B cell (primary cell): ENCODE measurements around the gene AP2M1. TPM values are rescaled to one million over a fixed set of nuclear protein-coding genes. Genes with fewer than 3 reads are reported as not detected.
"Not testable (repeated sequence)": the region's sequence is repeated elsewhere in the genome, so short reads cannot be mapped to it uniquely, and the experiment has no call there.

Experiments
- ATAC-seq: fragments of 200-7000 bp; cut with Tn5 transposase; one replicate; pipeline ENCODE4 v1.10.0; 2021; ENCODE audit warnings: low read depth, mild to moderate bottlenecking, moderate number of reproducible peaks, moderate library complexity
- CTCF ChIA-PET: fragments of 350-600 bp; sonication (Branson Sonifier 250); formaldehyde crosslinking; loops from one replicate; lab custom pipeline; 2021; ENCODE audit warnings: antibody characterized with exemption, inconsistent platforms; lab: Charles Lee
- POLR2A ChIA-PET: fragments of 350-600 bp; sonication (Branson Sonifier 250); formaldehyde crosslinking; loops from one replicate; lab custom pipeline; 2021; ENCODE audit warnings: antibody characterized with exemption; lab: Charles Lee
- DNase-seq: peaks from one replicate; pipeline ENCODE4 v3.0.0; 2013
- H2AFZ ChIP-seq: 2 replicates; pipeline ENCODE4 v1.6.1; 2012; ENCODE audit warnings: mild to moderate bottlenecking, low read depth, low read length; ENCODE audit not compliant: insufficient read depth, poor library complexity, severe bottlenecking
- H3K27ac ChIP-seq, 2 donors: 1 replicate in 1 of 2; 2 replicates in 1 of 2; pipeline ENCODE4 v1.5.1; 2012 to 2013; ENCODE audit warnings: low read length in 2 of 2, mild to moderate bottlenecking in 2 of 2, moderate library complexity in 1 of 2
- H3K27me3 ChIP-seq, 4 experiments: fragments of 200-600 bp in 1 of 4; sonication (generic) in 1 of 4; replicated peaks in 1 of 4; 1 replicate in 2 of 4; 2 replicates in 2 of 4; pipeline versions ENCODE4 v1.6.1 to v1.7.0; 2013 to 2016; ENCODE audit warnings: low read length in 3 of 4, mild to moderate bottlenecking in 2 of 4, mixed read lengths in 1 of 4, moderate library complexity in 1 of 4; ENCODE audit not compliant: insufficient read depth in 4 of 4, control insufficient read depth in 3 of 4; ENCODE audit errors: control extremely low read depth in 1 of 4
- H3K36me3 ChIP-seq, 2 experiments: replicated peaks in 1 of 2; 1 replicate in 1 of 2; 2 replicates in 1 of 2; pipeline versions ENCODE4 v1.6.1 to v1.7.1; 2013; ENCODE audit warnings: low read length in 1 of 2; ENCODE audit not compliant: insufficient read depth in 2 of 2, control insufficient read depth in 1 of 2; ENCODE audit errors: control extremely low read depth in 1 of 2, extremely low read depth in 1 of 2
- H3K4me1 ChIP-seq, 2 donors: fragments of 200-600 bp in 1 of 2; sonication (generic) in 1 of 2; 1 replicate in 1 of 2; 2 replicates in 1 of 2; pipeline versions ENCODE4 v1.5.1 to v1.6.1; 2013 to 2017; ENCODE audit warnings: low read length in 2 of 2; ENCODE audit not compliant: control insufficient read depth in 2 of 2, insufficient read depth in 2 of 2
- H3K4me2 ChIP-seq: replicated peaks from 2 replicates; pipeline ENCODE3; 2012; ENCODE audit warnings: mild to moderate bottlenecking, low read depth, low read length; ENCODE audit not compliant: poor library complexity, severe bottlenecking
- H3K4me3 ChIP-seq, 5 experiments: fragments of 200-600 bp in 1 of 5; sonication (generic) in 1 of 5; 1 replicate in 3 of 5; 2 replicates in 2 of 5; pipeline versions ENCODE4 v1.5.1 to v1.7.0; 2011 to 2016; ENCODE audit warnings: low read length in 4 of 5, mild to moderate bottlenecking in 4 of 5, low read depth in 2 of 5, control low read depth in 1 of 5, moderate library complexity in 1 of 5; ENCODE audit not compliant: insufficient read depth in 1 of 5; ENCODE audit errors: control extremely low read depth in 1 of 5, extremely low read depth in 1 of 5
- H3K79me2 ChIP-seq: fragments of 200-600 bp; sonication (generic); one replicate; pipeline ENCODE4 v1.6.0; 2016; ENCODE audit warnings: low read length; ENCODE audit not compliant: control insufficient read depth, insufficient read depth
- H3K9ac ChIP-seq: fragments of 200-600 bp; sonication (generic); 2 replicates; pipeline ENCODE4 v1.6.1; 2017; ENCODE audit warnings: mild to moderate bottlenecking, low read length, moderate library complexity
- H3K9me3 ChIP-seq, 3 donors: one replicate each; pipeline versions ENCODE4 v1.6.1 to v1.7.1; 2013; ENCODE audit warnings: low read length in 2 of 3; ENCODE audit not compliant: control insufficient read depth in 2 of 3, insufficient read depth in 1 of 3; ENCODE audit errors: control extremely low read depth in 1 of 3
- H4K20me1 ChIP-seq: 2 replicates; pipeline ENCODE4 v1.6.0; 2012; ENCODE audit warnings: mild to moderate bottlenecking, low read length; ENCODE audit not compliant: insufficient read depth, control insufficient read depth, poor library complexity, severe bottlenecking
- H3K27ac Mint-ChIP-seq: one replicate; pipeline ENCODE4 v1.8.0; 2021; ENCODE audit warnings: mixed read lengths
- H3K27me3 Mint-ChIP-seq: one replicate; pipeline ENCODE4 v1.8.0; 2021; ENCODE audit warnings: mixed read lengths
- H3K4me1 Mint-ChIP-seq: one replicate; pipeline ENCODE4 v1.8.0; 2021; ENCODE audit warnings: mixed read lengths
- H3K4me3 Mint-ChIP-seq: one replicate; pipeline ENCODE4 v1.8.0; 2021; ENCODE audit warnings: mixed read lengths
- H3K9me3 Mint-ChIP-seq: one replicate; pipeline ENCODE4 v1.8.0; 2022; ENCODE audit warnings: mixed read lengths; ENCODE audit not compliant: insufficient read depth
- CTCF ChIP-seq: fragments of 200-600 bp; IDR thresholded peaks from one replicate; pipeline ENCODE4 v1.8.0; 2022; ENCODE audit warnings: antibody characterized with exemption, mild to moderate bottlenecking
- EZH2 ChIP-seq: IDR thresholded peaks from 2 replicates; pipeline ENCODE4 v1.6.1; 2012; ENCODE audit warnings: borderline replicate concordance, low read depth, mild to moderate bottlenecking, moderate library complexity, low read length; ENCODE audit not compliant: insufficient read depth, poor library complexity, severe bottlenecking
- WGBS: methylation state at CpG from one replicate; pipeline ENCODE4 v1.1.5; 2013; ENCODE audit warnings: missing lambda C conversion rate; ENCODE audit not compliant: insufficient coverage; 5-methylcytosine and 5-hydroxymethylcytosine counted together
- intact Hi-C: fragments of 100-400 bp; cut with micrococcal nuclease; formaldehyde crosslinking; loops from one replicate; pipeline ENCODE4 v1.10.0; 2022
- polyA plus RNA-seq: library from polyadenylated mRNA; depleted of rRNA; stranded (reverse); fragments of >200 nt; gene quantifications from 2 replicates; pipeline ENCODE4 v1.2.3, GENCODE V29; 2012
- total RNA-seq, 2 donors: library from RNA; stranded (reverse); fragments of 120-200 nt in 1 of 2; gene quantifications; 1 replicate in 1 of 2; 2 replicates in 1 of 2; pipeline versions ENCODE4 v1.2.3 to v1.2.4, GENCODE V29; 2013 to 2022

Gene AP2M1
- total and polyA plus RNA-seq, 2 donors (not counting 1 experiment from before 2014, with no cell fraction given) = 171 to 207 TPM

GRCh38 chr3:184158404-184158803 lies 16.3 kb upstream of the AP2M1 start:
- no peak for TF ChIP-seq CTCF
- no peak for TF ChIP-seq EZH2
- no peaks in the 10 kb centered on the region for H3K9me3 Mint-ChIP-seq
- CTCF ChIA-PET = interaction anchor here (0.7 to 1.4 kb wide), 3 partner anchors 14 to 332 kb away, joined by 3 read pairs; partner anchors contain the start of gene AP2M1
- no CpG with 5 or more reads among the region's 4 CpGs for WGBS
- POLR2A ChIA-PET = no interaction called here
- H4K20me1 ChIP-seq = peaks cover 57% of the 10 kb centered on the region
- H3K27ac Mint-ChIP-seq = no peak overlapping the region
- no peak overlapping the region for H2AFZ ChIP-seq
- H3K27ac ChIP-seq = no peak overlapping the region
- no peaks in the 10 kb centered on the region for H3K27me3 Mint-ChIP-seq
- no peak overlapping the region for H3K4me2 ChIP-seq
- peaks cover 0 to 7% of the 10 kb centered on the region in 2 experiments for H3K36me3 ChIP-seq
- no peaks in the 10 kb centered on the region for H3K9me3 ChIP-seq
- H3K4me3 ChIP-seq = no peak overlapping the region
- peaks cover 13 to 34% of the 10 kb centered on the region in 2 donors for H3K4me1 ChIP-seq
- ATAC-seq = no peak
- no peak overlapping the region for H3K9ac ChIP-seq
- intact Hi-C loops = no loop called here
- H3K4me3 Mint-ChIP-seq = no peak overlapping the region
- no peak for DNase-seq
- H3K79me2 ChIP-seq = peaks cover 73% of the 10 kb centered on the region
- H3K4me1 Mint-ChIP-seq = peaks cover 41% of the 10 kb centered on the region
- H3K27me3 ChIP-seq = no peaks in the 10 kb centered on the region

- no peaks in the 10 kb centered on the region for H3K27me3 ChIP-seq
- ChIA-PET CTCF (interaction anchor here (0.8 kb wide), 1 partner anchor 31 kb away, joined by 3 read pairs; no protein-coding TSS in a partner anchor), POLR2A (no interaction called here)
- no peak overlapping the region for H3K9ac ChIP-seq
- 40% methylated on average over 2 of the region's 2 CpGs for WGBS
- Mint-ChIP-seq H3K27ac (no peak overlapping the region), H3K4me1 (peaks cover 39% of the 10 kb centered on the region), H3K27me3 (no peaks in the 10 kb centered on the region), H3K4me3 (no peak overlapping the region), H3K9me3 (no peaks in the 10 kb centered on the region)
- TF ChIP-seq EZH2 (no peak), CTCF (no peak)
- intact Hi-C loops = no loop called here
- H3K4me1 ChIP-seq = peaks cover 13 to 29% of the 10 kb centered on the region in 2 donors
- H3K27ac ChIP-seq = no peak overlapping the region
- no peak overlapping the region for H3K4me3 ChIP-seq
- peaks cover 0 to 24% of the 10 kb centered on the region in 2 experiments for H3K36me3 ChIP-seq
- H3K9me3 ChIP-seq = no peaks in the 10 kb centered on the region
- ATAC-seq (no peak), DNase-seq (no peak)
- H3K4me2 ChIP-seq = no peak overlapping the region
- peaks cover 92% of the 10 kb centered on the region for H3K79me2 ChIP-seq
- H4K20me1 ChIP-seq = peaks cover 75% of the 10 kb centered on the region
- no peak overlapping the region for H2AFZ ChIP-seq
Measured at GRCh38 chr3:184160456-184160855, 14.2 kb upstream of the AP2M1 start.

- Histone ChIP-seq H3K79me2 (peaks cover 78% of the 10 kb centered on the region), H3K36me3 (peaks cover 0 to 44% of the 10 kb centered on the region in 2 experiments), H4K20me1 (peaks cover 54% of the 10 kb centered on the region)
- H3K4me1 ChIP-seq, intact Hi-C loops, POLR2A ChIA-PET, H3K27me3 Mint-ChIP-seq, H2AFZ ChIP-seq, H3K9me3 Mint-ChIP-seq, CTCF ChIA-PET, H3K9me3 ChIP-seq, H3K27ac ChIP-seq, H3K4me3 Mint-ChIP-seq, ATAC-seq, H3K4me3 ChIP-seq, H3K9ac ChIP-seq, H3K27ac Mint-ChIP-seq, H3K4me2 ChIP-seq, H3K27me3 ChIP-seq, DNase-seq: not testable (repeated sequence)
- peaks cover 21% of the 10 kb centered on the region for H3K4me1 Mint-ChIP-seq
- WGBS = 100% methylated on average over 3 of the region's 8 CpGs
Measured at GRCh38 chr3:184162571-184163070, 12.0 kb upstream of the AP2M1 start.
